ENCODE results near the gene RPEL1.

DNA sequence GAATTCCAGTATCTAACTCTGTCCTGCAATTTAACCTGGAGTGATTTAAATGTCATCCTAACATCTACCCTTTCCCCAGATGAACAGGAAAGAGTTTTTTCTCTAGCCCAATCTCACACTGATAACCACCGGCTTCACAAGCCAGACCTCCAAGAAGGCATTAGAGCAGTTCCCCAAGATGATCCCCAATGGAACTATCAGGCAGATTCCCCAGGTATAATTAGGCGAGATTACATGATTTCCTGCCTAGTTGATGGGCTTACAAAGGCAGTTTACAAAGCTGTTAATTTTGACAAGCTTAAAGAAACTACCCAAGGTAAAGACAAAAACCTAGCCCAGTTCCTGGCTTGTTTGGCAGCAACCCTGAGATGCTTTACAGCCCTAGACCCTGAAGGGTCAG is 38.5 kb upstream of the RPEL1 start:
- no peak for TF ChIP-seq POLR2A (IDR thresholded peaks at IDR 0.05)
- TF ChIP-seq, protein P1, sequence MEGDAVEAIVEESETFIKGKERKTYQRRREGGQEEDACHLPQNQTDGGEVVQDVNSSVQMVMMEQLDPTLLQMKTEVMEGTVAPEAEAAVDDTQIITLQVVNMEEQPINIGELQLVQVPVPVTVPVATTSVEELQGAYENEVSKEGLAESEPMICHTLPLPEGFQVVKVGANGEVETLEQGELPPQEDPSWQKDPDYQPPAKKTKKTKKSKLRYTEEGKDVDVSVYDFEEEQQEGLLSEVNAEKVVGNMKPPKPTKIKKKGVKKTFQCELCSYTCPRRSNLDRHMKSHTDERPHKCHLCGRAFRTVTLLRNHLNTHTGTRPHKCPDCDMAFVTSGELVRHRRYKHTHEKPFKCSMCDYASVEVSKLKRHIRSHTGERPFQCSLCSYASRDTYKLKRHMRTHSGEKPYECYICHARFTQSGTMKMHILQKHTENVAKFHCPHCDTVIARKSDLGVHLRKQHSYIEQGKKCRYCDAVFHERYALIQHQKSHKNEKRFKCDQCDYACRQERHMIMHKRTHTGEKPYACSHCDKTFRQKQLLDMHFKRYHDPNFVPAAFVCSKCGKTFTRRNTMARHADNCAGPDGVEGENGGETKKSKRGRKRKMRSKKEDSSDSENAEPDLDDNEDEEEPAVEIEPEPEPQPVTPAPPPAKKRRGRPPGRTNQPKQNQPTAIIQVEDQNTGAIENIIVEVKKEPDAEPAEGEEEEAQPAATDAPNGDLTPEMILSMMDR (IDR thresholded peaks at IDR 0.05), result no peak
